ENCODE data around the gene FLNC.

The FLNC gene

DNA sequence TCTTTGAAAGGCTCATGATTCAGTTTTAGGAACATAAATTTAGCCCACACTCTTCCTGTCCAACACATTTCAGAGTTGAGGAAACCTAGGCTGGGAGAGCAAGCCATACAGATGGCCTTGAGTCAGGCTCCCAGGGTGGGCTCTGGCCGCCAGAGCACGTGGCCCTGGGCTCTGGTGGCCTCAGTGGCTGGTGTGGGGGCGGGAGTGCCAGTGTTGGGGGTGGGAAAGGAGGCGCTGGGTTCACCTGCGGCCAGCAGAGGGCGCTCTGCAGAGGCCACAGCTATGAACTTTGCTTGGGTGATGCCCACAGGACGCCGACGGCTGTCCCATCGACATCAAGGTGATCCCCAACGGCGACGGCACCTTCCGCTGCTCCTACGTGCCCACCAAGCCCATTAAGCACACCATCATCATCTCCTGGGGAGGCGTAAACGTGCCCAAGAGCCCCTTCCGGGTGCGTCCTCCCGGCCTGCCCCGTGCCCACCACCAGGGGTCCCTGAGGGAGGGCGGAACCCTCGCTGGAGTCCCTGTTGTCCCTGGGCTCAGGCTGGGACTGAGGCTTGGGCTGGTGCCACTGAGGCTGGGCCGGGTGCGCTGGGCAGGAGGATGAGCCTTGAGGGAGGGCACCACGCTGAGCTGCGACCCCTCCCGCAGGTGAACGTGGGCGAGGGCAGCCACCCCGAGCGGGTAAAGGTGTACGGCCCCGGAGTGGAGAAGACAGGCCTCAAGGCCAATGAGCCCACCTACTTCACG, 11.9 kb downstream of the FLNC start:
- peak; percentile 69 for DNase-seq
- in situ Hi-C loops (cut with MboI; ENCODE audit: low pct_unique_long_range_greater_than_20kb, low sequenced_read_pairs) = no loop called here

GRCh38 chr7:128842674-128843641, 12.8 kb downstream of the FLNC start:
- DNase-seq = no peak
- in situ Hi-C loops (cut with MboI; ENCODE audit: low pct_unique_long_range_greater_than_20kb, low sequenced_read_pairs) = no loop called here

GRCh38 chr7:128843938-128844621, 13.9 kb downstream of the FLNC start:
- in situ Hi-C loops (cut with MboI; ENCODE audit: low pct_unique_long_range_greater_than_20kb, low sequenced_read_pairs) = no loop called here

GRCh38 chr7:128844777-128845311, 14.6 kb downstream of the FLNC start:
- in situ Hi-C loops (cut with MboI; ENCODE audit: low pct_unique_long_range_greater_than_20kb, low sequenced_read_pairs) = no loop called here
- no peak for DNase-seq

More at GRCh38 chr7:128843938-128844621, 13.9 kb downstream of the FLNC start:
- DNase-seq = no peak

GRCh38 chr7:128845475-128845874, 15.3 kb downstream of the FLNC start:
- no peak for DNase-seq
- in situ Hi-C loops (cut with MboI; ENCODE audit: low pct_unique_long_range_greater_than_20kb, low sequenced_read_pairs) = no loop called here

DNA sequence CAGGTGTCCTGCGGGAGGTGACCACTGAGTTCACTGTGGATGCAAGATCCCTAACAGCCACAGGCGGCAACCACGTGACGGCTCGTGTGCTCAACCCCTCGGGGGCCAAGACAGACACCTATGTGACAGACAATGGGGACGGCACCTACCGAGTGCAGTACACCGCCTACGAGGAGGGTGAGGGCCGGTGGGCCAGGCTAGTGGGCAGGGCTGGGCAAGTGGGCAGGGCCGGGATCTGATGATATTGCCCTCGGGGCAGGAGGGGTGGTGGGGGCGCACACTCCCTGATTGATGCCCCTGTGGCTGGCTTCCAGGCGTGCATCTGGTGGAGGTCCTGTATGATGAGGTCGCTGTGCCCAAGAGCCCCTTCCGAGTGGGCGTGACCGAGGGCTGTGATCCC, 15.8 kb downstream of the FLNC start:
- in situ Hi-C loops (cut with MboI; ENCODE audit: low pct_unique_long_range_greater_than_20kb, low sequenced_read_pairs) = no loop called here
- no peak for DNase-seq

- no peak for DNase-seq
- in situ Hi-C loops (cut with MboI; ENCODE audit: low pct_unique_long_range_greater_than_20kb, low sequenced_read_pairs) = no loop called here
Observed at GRCh38 chr7:128846781-128847444, 16.7 kb downstream of the FLNC start.

DNA sequence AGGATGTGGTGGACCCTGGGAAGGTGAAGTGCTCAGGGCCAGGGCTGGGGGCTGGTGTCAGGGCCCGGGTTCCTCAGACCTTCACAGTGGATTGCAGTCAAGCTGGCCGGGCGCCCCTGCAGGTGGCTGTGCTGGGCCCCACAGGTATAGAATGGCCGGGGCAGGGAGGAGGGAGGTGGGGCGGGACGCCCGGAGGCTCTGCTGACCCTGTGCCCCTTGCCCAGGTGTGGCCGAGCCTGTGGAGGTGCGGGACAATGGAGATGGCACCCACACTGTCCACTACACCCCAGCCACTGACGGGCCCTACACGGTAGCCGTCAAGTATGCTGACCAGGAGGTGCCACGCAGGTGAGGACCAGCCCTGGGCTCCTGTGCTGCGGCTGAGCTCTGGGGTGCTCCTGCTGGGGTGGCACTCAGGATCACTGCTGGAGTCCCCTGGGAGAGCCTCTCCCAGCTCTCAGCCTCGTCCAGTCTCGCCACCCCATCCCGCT, 17.6 kb downstream of the FLNC start:
- in situ Hi-C loops (cut with MboI; ENCODE audit: low pct_unique_long_range_greater_than_20kb, low sequenced_read_pairs) = no loop called here
- no peak for DNase-seq

DNA sequence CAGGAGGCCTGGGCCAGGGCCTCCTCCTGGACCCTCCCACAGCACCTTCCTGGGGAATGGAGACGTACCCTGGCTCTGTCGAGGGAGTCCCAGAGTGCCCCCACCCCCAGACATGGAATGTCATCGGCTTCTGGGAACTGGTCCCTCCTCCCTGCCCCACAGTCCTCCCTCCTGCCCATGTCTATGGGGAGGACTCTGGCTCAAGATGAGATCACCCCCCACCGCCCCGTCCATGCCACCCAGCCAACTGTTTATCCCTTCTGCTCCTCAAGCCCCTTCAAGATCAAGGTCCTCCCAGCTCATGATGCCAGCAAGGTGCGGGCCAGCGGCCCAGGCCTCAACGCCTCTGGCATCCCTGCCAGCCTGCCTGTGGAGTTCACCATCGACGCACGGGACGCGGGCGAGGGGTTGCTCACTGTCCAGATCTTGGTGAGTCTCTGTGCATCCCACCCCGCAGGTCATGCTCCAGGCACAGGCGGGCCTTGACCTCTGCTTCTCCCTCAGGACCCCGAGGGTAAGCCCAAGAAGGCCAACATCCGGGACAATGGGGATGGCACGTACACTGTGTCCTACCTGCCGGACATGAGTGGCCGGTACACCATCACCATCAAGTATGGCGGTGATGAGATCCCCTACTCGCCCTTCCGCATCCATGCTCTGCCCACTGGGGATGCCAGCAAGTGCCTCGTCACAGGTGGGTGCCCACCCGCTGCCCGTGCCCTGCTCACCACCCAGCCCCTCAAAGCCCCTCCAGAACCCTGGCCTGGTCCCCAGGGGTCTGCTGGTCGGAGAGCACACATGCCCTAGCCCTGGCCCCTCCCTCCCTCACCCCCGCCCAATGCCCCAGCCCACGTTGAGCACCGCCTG, 18.3 kb downstream of the FLNC start:
- in situ Hi-C loops (cut with MboI; ENCODE audit: low pct_unique_long_range_greater_than_20kb, low sequenced_read_pairs) = no loop called here
- DNase-seq = no peak

GRCh38 chr7:128849156-128849515, 18.9 kb downstream of the FLNC start:
- no peak for DNase-seq
- in situ Hi-C loops (cut with MboI; ENCODE audit: low pct_unique_long_range_greater_than_20kb, low sequenced_read_pairs) = no loop called here

DNA sequence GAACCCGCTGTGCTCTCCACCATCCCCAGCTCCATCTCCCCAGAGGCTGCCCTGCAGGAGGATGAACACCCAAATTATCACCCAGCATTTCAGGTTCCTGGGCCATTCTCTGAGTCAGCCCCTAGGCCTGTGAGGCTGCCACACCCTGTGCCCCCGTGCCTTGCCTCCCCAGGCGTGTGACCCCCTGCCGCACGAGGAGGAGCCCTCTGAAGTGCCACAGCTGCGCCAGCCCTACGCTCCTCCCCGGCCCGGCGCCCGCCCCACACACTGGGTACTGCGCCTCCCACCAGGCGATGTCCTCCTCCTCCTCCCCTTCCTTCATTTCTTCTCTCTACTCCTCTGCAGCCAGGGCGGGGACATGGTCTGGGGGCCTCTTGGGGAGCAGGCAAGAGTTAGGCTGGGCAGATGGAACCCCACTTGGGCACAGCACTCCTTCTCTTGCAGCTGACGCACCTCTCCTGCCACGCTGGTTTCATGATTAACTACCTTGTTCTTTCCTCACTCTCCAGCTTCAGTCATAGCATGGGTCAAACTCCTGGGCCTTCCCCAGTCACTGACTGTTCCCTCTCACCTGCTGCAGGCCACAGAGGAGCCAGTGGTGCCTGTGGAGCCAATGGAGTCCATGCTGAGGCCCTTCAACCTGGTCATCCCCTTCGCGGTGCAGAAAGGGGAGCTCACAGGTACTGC, 19.7 kb downstream of the FLNC start:
- in situ Hi-C loops (cut with MboI; ENCODE audit: low pct_unique_long_range_greater_than_20kb, low sequenced_read_pairs) = no loop called here
- DNase-seq = no peak

DNA sequence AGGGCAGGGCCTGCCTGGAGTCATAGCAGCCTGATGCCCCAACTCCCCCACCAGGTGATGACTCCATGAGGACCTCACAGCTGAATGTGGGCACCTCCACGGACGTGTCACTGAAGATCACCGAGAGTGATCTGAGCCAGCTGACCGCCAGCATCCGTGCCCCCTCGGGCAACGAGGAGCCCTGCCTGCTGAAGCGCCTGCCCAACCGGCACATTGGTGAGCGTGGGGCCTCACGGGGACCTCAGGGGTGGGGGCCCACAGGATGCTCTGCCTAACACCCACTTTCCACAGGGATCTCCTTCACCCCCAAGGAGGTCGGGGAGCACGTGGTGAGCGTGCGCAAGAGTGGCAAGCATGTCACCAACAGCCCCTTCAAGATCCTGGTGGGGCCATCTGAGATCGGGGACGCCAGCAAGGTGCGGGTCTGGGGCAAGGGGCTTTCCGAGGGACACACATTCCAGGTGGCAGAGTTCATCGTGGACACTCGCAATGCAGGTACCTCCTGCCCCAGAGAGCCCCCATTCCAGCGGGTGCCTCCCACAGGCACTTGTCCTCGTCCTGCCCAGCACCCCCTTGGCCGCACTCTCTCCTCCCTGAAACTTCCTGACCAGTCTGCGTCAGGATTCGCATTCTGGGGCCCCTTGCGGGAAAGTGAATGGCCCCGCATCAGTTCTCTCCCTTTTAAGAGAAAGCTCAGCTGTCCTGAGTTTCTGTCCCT, 22.5 kb downstream of the FLNC start:
- DNase-seq = no peak
- in situ Hi-C loops (cut with MboI; ENCODE audit: low pct_unique_long_range_greater_than_20kb, low sequenced_read_pairs) = no loop called here

- in situ Hi-C loops (cut with MboI; ENCODE audit: low pct_unique_long_range_greater_than_20kb, low sequenced_read_pairs) = no loop called here
- DNase-seq = no peak
Observed at GRCh38 chr7:128853799-128854198, 23.6 kb downstream of the FLNC start.

- DNase-seq = no peak
- in situ Hi-C loops (cut with MboI; ENCODE audit: low pct_unique_long_range_greater_than_20kb, low sequenced_read_pairs) = no loop called here
Observed at GRCh38 chr7:128854396-128854795, 24.2 kb downstream of the FLNC start.

GRCh38 chr7:128855559-128855958, 25.4 kb downstream of the FLNC start:
- DNase-seq = no peak
- in situ Hi-C loops (cut with MboI; ENCODE audit: low pct_unique_long_range_greater_than_20kb, low sequenced_read_pairs) = no loop called here

DNA sequence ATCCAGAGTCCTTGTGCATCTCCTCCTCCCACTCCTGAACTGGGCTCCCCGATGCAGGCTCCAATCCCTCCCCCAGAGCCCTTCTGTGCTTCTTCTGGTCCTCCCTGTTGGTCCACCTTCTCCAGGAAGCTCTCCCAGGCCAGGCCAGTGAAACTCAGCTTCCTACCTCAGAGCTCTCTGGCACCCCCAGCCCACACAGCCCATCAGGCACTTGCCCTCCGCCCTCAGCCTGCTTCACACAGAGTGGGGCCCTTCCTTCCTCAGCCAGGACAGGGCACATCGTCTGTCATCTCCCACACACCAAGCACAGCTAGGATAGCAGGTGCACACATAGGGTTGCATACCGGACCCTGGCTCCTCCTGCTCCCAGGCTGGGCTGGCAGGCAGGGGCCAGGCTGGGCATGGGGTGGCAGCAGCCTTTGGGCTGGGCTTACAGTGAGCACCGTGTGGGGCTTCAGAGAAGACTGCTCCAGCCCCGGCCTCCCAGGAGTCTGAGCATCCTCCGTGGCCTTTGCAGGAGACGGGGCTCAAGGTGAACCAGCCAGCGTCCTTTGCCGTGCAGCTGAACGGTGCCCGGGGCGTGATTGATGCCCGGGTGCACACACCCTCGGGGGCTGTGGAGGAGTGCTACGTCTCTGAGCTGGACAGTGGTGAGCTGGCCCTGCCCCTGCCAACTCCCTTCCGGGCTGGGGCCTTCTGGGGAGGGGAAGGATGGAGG, 26.0 kb downstream of the FLNC start:
- DNase-seq = no peak
- in situ Hi-C loops (cut with MboI; ENCODE audit: low pct_unique_long_range_greater_than_20kb, low sequenced_read_pairs) = no loop called here

Data from KBM-7 (cell line).